HG02970 (cell line): ENCODE results near the gene STX2.

Experiments used
- ATAC-seq: cut with Tn5 transposase; IDR thresholded peaks from one replicate; pipeline ENCODE4 v1.9.1; 2021; ENCODE audit warnings: mild to moderate bottlenecking, moderate library complexity, moderate number of reproducible peaks; ENCODE audit not compliant: unreplicated experiment, low FRiP score

Gene STX2

GRCh38 chr12:130742716-130743115 lies 96.3 kb downstream of the STX2 start:
- ATAC-seq: no peak

DNA sequence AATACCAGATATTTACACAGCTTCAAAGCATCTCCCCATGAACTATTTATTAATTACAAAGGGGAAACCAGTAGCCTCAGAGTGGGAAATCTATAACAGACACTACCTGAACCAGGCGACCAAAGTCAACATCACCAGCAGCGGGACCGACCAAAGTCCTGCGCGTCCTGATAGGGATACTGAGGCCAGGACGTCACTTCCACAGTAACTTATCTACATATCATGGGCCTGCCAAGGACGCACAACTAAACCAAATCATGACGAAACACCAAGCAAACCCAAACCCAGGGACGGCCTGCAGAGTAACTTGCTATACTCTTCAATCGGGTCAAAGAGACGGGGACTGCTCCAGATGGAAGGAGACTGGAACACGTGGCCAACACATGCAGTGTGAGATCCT lies 96.9 kb downstream of the STX2 start:
- no peak for ATAC-seq
